Suppressor macrophage treated with lipopolysaccharide for 1 hour (primary cell): ENCODE results near the gene ADGRA1.

Experiments used
- DNase-seq, 3 donors: peaks; one replicate each; pipeline ENCODE4 v3.0.0-alpha.2; 2020 to 2022

ADGRA1 gene

DNA sequence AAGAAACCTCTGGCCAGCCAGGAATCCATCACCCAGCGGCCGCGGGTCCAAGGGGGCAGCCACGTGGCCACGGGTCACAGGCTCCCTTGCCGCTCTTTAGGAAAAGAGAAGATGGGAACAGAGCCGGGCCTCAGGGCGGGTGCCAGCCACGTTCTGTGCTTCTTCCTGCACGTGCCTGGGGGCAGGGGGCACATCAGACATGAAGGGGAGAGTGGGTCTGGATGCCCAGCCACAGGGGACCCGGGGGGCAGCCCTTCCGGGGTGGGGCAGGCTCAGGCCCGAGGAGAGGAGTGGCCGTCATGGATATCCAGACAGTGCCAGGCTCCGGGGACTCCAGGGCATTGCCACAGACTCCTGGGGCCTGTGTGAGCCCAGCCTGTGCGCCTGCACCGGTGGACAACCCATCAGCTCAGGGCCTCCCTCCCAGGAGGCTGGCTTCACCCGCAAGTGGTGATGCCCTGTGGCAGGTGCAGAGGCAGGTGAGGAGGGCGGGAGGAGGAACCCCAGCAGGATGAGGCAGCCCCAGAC is 31.0 kb upstream of the ADGRA1 start:
- peak in 1 of 3 donors; percentile 10 for DNase-seq

- peak; percentile 80 to 84 (median 84) for DNase-seq
Measured at GRCh38 chr10:133058331-133059092, 29.2 kb upstream of the ADGRA1 start.

GRCh38 chr10:133059093-133059470 is 28.6 kb upstream of the ADGRA1 start:
- peak in 2 of 3 donors; percentile 21 to 26 for DNase-seq

DNA sequence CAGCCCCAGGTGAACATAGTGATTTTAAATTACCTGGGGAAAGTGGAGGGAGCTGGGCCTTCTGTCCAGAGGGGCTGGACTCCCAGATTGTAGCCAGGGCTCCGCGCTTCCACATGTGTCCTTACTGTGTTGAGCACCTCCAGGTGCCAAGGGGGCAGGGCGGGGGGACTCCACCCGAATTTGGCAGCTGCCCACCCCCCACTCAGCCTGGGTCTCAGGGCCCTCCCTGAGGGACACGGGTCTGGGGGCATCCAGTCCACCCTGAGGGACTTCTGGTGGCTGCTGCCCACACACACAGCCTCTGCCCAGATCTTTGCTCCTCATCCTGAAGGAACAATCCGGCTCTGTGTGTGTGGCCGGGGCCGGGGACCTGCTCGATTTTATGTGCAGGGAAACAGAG is 28.2 kb upstream of the ADGRA1 start:
- no peak for DNase-seq

GRCh38 chr10:133060022-133060421 is 27.7 kb upstream of the ADGRA1 start:
- no peak for DNase-seq

DNA sequence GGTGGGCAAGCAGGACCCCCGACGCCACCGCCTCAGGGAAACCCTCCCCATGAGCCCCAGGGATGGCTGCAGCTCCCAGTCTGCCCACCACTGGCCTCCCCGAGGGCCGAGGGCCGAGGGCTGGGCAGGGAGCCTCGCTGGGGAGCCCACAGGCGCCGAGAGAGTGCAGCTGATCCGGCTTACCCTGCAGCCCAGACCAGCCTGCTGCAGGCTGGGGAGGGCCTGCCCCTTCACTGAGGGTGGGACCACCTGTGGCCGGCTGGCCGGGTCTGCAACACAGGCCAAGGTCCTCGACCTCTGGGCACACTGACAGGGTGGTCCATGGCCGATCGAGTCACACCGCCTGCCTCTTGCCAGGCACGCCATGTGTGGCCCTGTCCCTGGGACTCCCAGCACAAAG is 27.3 kb upstream of the ADGRA1 start:
- no peak for DNase-seq

DNA sequence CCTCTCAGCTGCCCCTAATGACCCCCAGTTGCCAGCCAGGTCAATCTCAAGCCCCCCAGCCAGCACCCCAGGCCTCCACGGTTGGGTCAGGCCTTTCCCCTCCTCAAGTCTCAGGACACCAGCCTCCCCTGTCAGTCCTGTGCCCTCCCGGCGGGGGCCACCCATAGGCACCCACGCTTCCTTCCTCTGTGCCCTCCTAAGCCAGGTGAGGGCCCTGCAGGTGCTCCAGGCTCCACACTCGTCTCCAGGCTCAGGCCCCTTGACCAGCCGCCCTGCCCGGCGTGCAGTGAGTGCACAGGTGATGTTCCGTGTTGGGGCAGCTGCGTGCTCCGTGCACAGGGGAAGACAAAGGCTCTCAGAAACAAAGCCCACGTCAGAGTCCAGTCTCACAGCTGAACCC is 26.8 kb upstream of the ADGRA1 start:
- DNase-seq: no peak

GRCh38 chr10:133061296-133062038 is 26.3 kb upstream of the ADGRA1 start:
- DNase-seq: no peak

GRCh38 chr10:133062085-133062484 is 25.6 kb upstream of the ADGRA1 start:
- DNase-seq: no peak

DNA sequence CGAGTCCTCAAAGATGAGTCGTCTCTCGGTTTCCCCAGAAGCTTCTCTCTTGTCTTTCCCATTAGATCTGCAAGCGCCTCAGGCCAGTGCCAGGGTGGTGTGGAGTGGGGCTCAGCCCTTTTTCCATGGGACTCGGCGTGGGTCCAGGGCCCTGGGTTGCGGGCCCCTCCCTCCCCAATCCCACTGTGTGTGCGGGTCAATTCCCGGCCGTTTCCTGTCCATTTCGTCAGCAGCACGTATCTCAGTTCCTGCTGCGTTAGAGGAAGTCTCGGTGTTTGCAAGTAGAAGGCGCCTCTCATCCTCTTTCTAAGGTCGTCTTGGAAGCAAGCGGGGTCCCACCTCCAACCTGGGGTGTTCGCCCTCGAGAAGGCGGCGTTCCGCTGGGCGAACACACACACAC is 25.1 kb upstream of the ADGRA1 start:
- no peak for DNase-seq

- DNase-seq: no peak
Measured at GRCh38 chr10:133067149-133068105, 20.3 kb upstream of the ADGRA1 start.

GRCh38 chr10:133068111-133069032 is 19.4 kb upstream of the ADGRA1 start:
- DNase-seq: no peak

GRCh38 chr10:133069033-133069525 is 18.6 kb upstream of the ADGRA1 start:
- no peak for DNase-seq

GRCh38 chr10:133070405-133070804 is 17.3 kb upstream of the ADGRA1 start:
- DNase-seq: no peak

- DNase-seq: no peak
Measured at GRCh38 chr10:133070810-133071209, 16.9 kb upstream of the ADGRA1 start.

DNA sequence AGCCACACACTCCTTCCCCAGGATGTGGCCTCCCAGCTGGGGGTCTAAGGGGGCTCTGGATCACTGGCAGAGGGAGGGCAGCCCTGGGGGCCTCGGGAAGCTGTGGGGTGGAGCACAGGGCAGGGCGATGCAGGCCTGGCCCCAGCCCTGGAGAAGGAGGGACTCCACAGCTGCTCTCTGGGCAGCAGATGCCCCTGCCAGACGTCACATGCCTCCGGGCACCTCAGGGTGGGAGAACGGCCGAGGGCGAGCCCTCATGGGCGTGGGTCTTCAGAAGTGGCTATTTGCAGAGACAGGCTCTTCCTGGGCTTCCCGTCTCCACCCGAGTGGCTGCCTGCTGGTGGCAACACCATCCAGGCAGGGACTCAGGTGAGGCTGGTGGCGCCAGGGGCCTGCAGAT is 16.0 kb upstream of the ADGRA1 start:
- DNase-seq: no peak

DNA sequence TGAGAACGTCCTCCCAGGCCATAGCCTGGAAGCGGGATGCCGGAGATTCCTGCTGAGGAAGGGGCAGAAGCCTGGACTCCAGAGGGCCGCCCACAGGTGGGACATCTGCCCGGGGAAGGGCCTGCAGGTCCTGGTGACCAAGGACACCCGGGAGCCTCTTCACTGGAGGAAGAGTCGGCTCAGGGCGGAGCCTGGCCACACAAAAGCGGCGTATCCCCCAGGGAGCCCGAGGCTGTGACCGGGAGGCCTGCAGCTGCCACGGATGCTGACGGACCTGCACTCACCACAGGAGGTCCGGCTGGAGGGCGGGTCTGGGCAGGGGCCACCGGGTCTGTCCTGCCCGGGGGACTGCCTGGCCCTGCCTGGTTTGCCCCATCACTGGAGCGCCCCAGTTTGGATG is 15.5 kb upstream of the ADGRA1 start:
- no peak for DNase-seq

- no peak for DNase-seq
Measured at GRCh38 chr10:133072720-133073390, 14.9 kb upstream of the ADGRA1 start.

DNA sequence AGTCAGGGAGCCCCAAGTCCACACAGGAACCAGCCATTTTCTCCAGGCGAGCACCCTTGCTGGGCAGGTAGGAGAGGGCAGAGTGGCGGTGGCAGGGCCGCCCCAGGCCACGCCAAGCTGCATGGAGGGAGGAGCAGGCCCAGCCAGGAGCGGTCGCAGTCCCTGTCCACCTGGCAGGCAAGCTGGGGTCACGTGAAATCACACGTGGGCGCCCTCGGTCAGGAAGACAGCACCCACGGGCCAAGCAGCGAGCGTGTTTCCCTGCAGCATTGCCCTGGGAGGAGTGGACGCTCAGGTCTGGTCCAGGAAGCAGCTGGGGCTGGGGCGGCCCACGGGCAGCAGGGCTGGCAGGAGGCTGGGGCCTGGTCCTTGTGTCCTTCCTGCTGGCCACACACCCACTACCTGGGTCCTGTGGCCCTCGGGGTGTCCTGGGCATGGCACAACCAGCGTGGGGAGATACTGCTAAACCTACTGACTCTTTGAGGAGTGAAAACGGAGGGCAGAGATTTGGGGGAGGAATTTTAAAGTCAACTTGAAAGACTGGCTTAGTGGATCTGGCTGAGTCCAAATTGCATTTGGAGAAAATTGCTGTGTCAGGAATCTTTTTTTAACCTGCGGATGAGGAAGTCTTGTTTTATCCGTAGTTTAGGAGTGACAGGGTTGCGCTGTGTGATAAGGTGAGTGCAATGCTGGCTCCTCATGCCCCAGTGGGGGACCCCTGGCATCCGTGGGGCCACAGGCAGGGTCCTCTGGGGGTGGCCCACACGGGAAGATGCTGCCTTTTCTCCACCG is 12.2 kb upstream of the ADGRA1 start:
- no peak for DNase-seq
